Gastrocnemius medialis (tissue), 4 donors: ENCODE results near the gene MDGA2.

Experiments
- POLR2A ChIP-seq, 2 donors: fragments of 450-650 bp; IDR thresholded peaks; one replicate each; pipeline ENCODE4 v1.6.1; 2017; ENCODE audit warnings: antibody characterized with exemption in 2 of 2, mild to moderate bottlenecking in 2 of 2, moderate library complexity in 2 of 2
- TF ChIP-seq, protein P1 (sequence below), 5 experiments: fragments of 450-650 bp in 3 of 5; fragments of 200-600 bp in 2 of 5; sonication (generic) in 2 of 5; IDR thresholded peaks in 4 of 5; conservative IDR thresholded peaks in 1 of 5; 1 replicate in 4 of 5; 2 replicates in 1 of 5; pipeline ENCODE4 v1.5.1; 2016 to 2019; ENCODE audit warnings: antibody characterized with exemption in 5 of 5, mild to moderate bottlenecking in 3 of 5, moderate library complexity in 3 of 5

GRCh38 chr14:46885566-46885965, 789.8 kb downstream of the MDGA2 start:
- TF ChIP-seq, protein P1, sequence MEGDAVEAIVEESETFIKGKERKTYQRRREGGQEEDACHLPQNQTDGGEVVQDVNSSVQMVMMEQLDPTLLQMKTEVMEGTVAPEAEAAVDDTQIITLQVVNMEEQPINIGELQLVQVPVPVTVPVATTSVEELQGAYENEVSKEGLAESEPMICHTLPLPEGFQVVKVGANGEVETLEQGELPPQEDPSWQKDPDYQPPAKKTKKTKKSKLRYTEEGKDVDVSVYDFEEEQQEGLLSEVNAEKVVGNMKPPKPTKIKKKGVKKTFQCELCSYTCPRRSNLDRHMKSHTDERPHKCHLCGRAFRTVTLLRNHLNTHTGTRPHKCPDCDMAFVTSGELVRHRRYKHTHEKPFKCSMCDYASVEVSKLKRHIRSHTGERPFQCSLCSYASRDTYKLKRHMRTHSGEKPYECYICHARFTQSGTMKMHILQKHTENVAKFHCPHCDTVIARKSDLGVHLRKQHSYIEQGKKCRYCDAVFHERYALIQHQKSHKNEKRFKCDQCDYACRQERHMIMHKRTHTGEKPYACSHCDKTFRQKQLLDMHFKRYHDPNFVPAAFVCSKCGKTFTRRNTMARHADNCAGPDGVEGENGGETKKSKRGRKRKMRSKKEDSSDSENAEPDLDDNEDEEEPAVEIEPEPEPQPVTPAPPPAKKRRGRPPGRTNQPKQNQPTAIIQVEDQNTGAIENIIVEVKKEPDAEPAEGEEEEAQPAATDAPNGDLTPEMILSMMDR (IDR thresholded peaks at IDR 0.05 in 4 of 5, conservative IDR thresholded peaks at IDR 0.05 in 1 of 5), result no peak
- TF ChIP-seq POLR2A (IDR thresholded peaks at IDR 0.05), result no peak
